HepG2 (cell line): Measurements from ENCODE around the gene GPR137. TPM values are rescaled to one million over a fixed set of nuclear protein-coding genes. Genes with fewer than 3 reads are reported as not detected.

Source experiments
- AKAP8 ChIP-seq: sonication (generic); formaldehyde crosslinking; IDR thresholded peaks from 2 replicates; pipeline ENCODE4 v1.5.1; 2020; ENCODE audit warnings: mild to moderate bottlenecking, missing genetic modification reagents
- AKNA ChIP-seq: sonication (generic); formaldehyde crosslinking; IDR thresholded peaks from 2 replicates; pipeline ENCODE4 v1.4.0; 2020; ENCODE audit warnings: missing genetic modification reagents, borderline replicate concordance
- ATAD3A ChIP-seq: sonication (generic); formaldehyde crosslinking; IDR thresholded peaks from 2 replicates; pipeline ENCODE4 v1.4.0; 2020; ENCODE audit warnings: missing genetic modification reagents
- CEBPG ChIP-seq: IDR thresholded peaks from 2 replicates; pipeline ENCODE4 v1.6.1; 2016
- GLMP ChIP-seq: sonication (generic); formaldehyde crosslinking; IDR thresholded peaks from 2 replicates; pipeline ENCODE4 v1.9.0; 2021; ENCODE audit warnings: missing genetic modification reagents, mild to moderate bottlenecking, borderline replicate concordance
- HMG20A ChIP-seq: IDR thresholded peaks from 2 replicates; pipeline ENCODE4 v1.6.1; 2016; ENCODE audit warnings: borderline replicate concordance
- HNRNPH1 ChIP-seq: fragments of 200-400 bp; formaldehyde crosslinking; optimal IDR thresholded peaks from 2 replicates; pipeline ENCODE3; 2017; ENCODE audit warnings: mild to moderate bottlenecking, low read depth, low read length
- IKZF5 ChIP-seq: IDR thresholded peaks from 2 replicates; pipeline ENCODE4 v1.6.1; 2018; ENCODE audit warnings: missing genetic modification reagents, mild to moderate bottlenecking, missing compliant biosample characterization
- KDM5B ChIP-seq: sonication (generic); formaldehyde crosslinking; IDR thresholded peaks from 2 replicates; pipeline ENCODE4 v1.4.0; 2020; ENCODE audit warnings: missing genetic modification reagents, mild to moderate bottlenecking, borderline replicate concordance
- KLF11 ChIP-seq: IDR thresholded peaks from 2 replicates; pipeline ENCODE4 v1.6.1; 2016; ENCODE audit warnings: missing compliant biosample characterization
- MLXIP ChIP-seq: sonication (generic); formaldehyde crosslinking; IDR thresholded peaks from 2 replicates; pipeline ENCODE4 v1.9.0; 2021; ENCODE audit warnings: missing genetic modification reagents, borderline replicate concordance
- NFIC ChIP-seq: IDR thresholded peaks from 2 replicates; pipeline ENCODE4 v1.6.1; 2012; ENCODE audit warnings: mild to moderate bottlenecking, low read length, inconsistent platforms
- RFXANK ChIP-seq: IDR thresholded peaks from 2 replicates; pipeline ENCODE4 v1.6.1; 2016
- SRSF4 ChIP-seq: fragments of 200-400 bp; formaldehyde crosslinking; IDR thresholded peaks from one replicate; pipeline ENCODE4 v1.6.1; 2018; ENCODE audit warnings: mild to moderate bottlenecking, low read depth, low read length, moderate library complexity; ENCODE audit not compliant: poor library complexity, severe bottlenecking
- THAP11 ChIP-seq: IDR thresholded peaks from 2 replicates; pipeline ENCODE4 v1.6.1; 2016; ENCODE audit warnings: missing biosample characterization, missing genetic modification reagents
- YEATS4 ChIP-seq: sonication (generic); formaldehyde crosslinking; IDR thresholded peaks from 2 replicates; pipeline ENCODE4 v1.4.0; 2020; ENCODE audit warnings: missing genetic modification reagents, borderline replicate concordance
- ZNF367 ChIP-seq: sonication (generic); formaldehyde crosslinking; IDR thresholded peaks from 2 replicates; pipeline ENCODE4 v1.4.0; 2020; ENCODE audit warnings: missing genetic modification reagents, borderline replicate concordance
- ZNF431 ChIP-seq: sonication (generic); formaldehyde crosslinking; IDR thresholded peaks from 2 replicates; pipeline ENCODE4 v1.9.0; 2022; ENCODE audit warnings: missing genetic modification reagents, low read depth, mild to moderate bottlenecking, borderline replicate concordance
- ZNF501 ChIP-seq: sonication (generic); formaldehyde crosslinking; IDR thresholded peaks from 2 replicates; pipeline ENCODE4 v1.5.1; 2020; ENCODE audit warnings: mild to moderate bottlenecking, moderate library complexity, missing genetic modification reagents
- ZNF552 ChIP-seq: sonication (generic); formaldehyde crosslinking; IDR thresholded peaks from 2 replicates; pipeline ENCODE4 v1.9.0; 2022; ENCODE audit warnings: missing genetic modification reagents, mild to moderate bottlenecking, borderline replicate concordance
- polyA plus RNA-seq, 8 experiments: library from polyadenylated mRNA; depleted of rRNA in 3 of 8; stranded (reverse) in 7 of 8; unstranded in 1 of 8; fragments of >200 nt; fragmentation: Illumina TruSeq in 4 of 8; extraction: Trizol in 4 of 8; gene quantifications; 2 replicates each; pipeline versions ENCODE4 v1.2.1 to v1.2.3, GENCODE V29; 2011 to 2016; ENCODE audit warnings: low read depth in 4 of 8, missing spikeins in 1 of 8, mixed read lengths in 1 of 8; ENCODE audit not compliant: insufficient read depth in 1 of 8
- total RNA-seq, 5 experiments: library from RNA; depleted of rRNA; stranded (reverse); fragments of >200 nt; fragmentation: Illumina TruSeq; extraction: Trizol; gene quantifications; 2 replicates each; pipeline ENCODE4 v1.2.3, GENCODE V29; 2016; ENCODE audit warnings: low read depth in 1 of 5

GPR137 gene
- total and polyA plus RNA-seq, 2 of the 13 experiments (the other 11 are each of a cell fraction or from before 2014, with no cell fraction given), result 8.5 to 13.2 TPM

GRCh38 chr11:64306876-64307622, 21.4 kb downstream of the GPR137 start (continued):
- TF ChIP-seq ZNF552 (no peak), HMG20A (no peak), AKNA (CRISPR knock-in tag) (no peak), HNRNPH1 (no peak), YEATS4 (CRISPR knock-in tag) (no peak; the same call in 1 of the 2 replicates), MLXIP (CRISPR knock-in tag) (no peak), SRSF4 (no peak), RFXANK (CRISPR knock-in tag) (no peak), KDM5B (no peak), AKAP8 (no peak), ZNF367 (CRISPR knock-in tag) (no peak), GLMP (CRISPR knock-in tag) (no peak), THAP11 (CRISPR knock-in tag) (peak; percentile 24; the same call in 1 of the 2 replicates), CEBPG (CRISPR knock-in tag) (peak; percentile 92), ZNF431 (0 out of 2 replicates have a peak, but pooled peaks have one; percentile 18), KLF11 (CRISPR knock-in tag) (no peak), IKZF5 (CRISPR knock-in tag) (no peak), NFIC (no peak), ZNF501 (CRISPR knock-in tag) (no peak), ATAD3A (CRISPR knock-in tag) (no peak)
